Progenitor cell of endocrine pancreas (in vitro differentiated cells): ENCODE measurements around the gene SLC4A9. TPM values are rescaled to one million over a fixed set of nuclear protein-coding genes. Genes with fewer than 3 reads are reported as not detected.

Source experiments
- DNase-seq: peaks from one replicate; pipeline ENCODE4 v3.0.0; 2021; ENCODE audit warnings: low spot score; ENCODE audit not compliant: unreplicated experiment
- H3K27ac Mint-ChIP-seq: 2 replicates; pipeline ENCODE4 v1.8.0; 2021; ENCODE audit warnings: mild to moderate bottlenecking, moderate library complexity, mixed read lengths
- H3K27me3 Mint-ChIP-seq: 2 replicates; pipeline ENCODE4 v1.8.0; 2021; ENCODE audit warnings: mixed read lengths
- H3K36me3 Mint-ChIP-seq: 2 replicates; pipeline ENCODE4 v1.8.0; 2022; ENCODE audit warnings: mixed read lengths; ENCODE audit not compliant: insufficient read depth
- H3K4me1 Mint-ChIP-seq: 2 replicates; pipeline ENCODE4 v1.8.0; 2021; ENCODE audit warnings: low read depth, mixed read lengths
- H3K4me3 Mint-ChIP-seq: 2 replicates; pipeline ENCODE4 v1.8.0; 2021; ENCODE audit warnings: low read depth, mild to moderate bottlenecking, moderate library complexity, mixed read lengths
- H3K9me3 Mint-ChIP-seq: 2 replicates; pipeline ENCODE4 v1.8.0; 2021; ENCODE audit warnings: low read depth, mixed read lengths
- CTCF ChIP-seq: fragments of 200-600 bp; sonication (generic); IDR thresholded peaks from one replicate; pipeline ENCODE4 v1.5.0; 2021; ENCODE audit warnings: antibody characterized with exemption, mild to moderate bottlenecking; ENCODE audit not compliant: unreplicated experiment
- total RNA-seq: library from RNA; stranded (reverse); gene quantifications from 2 replicates; pipeline ENCODE4 v1.2.1, GENCODE V29; 2021

SLC4A9 gene
- total RNA-seq, 1 donor from 2014 or later: 0.31 TPM

GRCh38 chr5:140324041-140324600 is 35.9 kb upstream of the SLC4A9 start:
- Mint-ChIP-seq H3K27me3 (peaks cover 6% of the 10 kb centered on the region), H3K9me3 (no peaks in the 10 kb centered on the region), H3K4me1 (peaks cover 5% of the 10 kb centered on the region), H3K27ac (no peak overlapping the region), H3K36me3 (no peaks in the 10 kb centered on the region), H3K4me3 (no peak overlapping the region)
- DNase-seq: no peak
- TF ChIP-seq CTCF: no peak

GRCh38 chr5:140324617-140325241 is 35.3 kb upstream of the SLC4A9 start:
- TF ChIP-seq CTCF: no peak
- Mint-ChIP-seq H3K4me1 (peaks cover 5% of the 10 kb centered on the region), H3K27me3 (peaks cover 6% of the 10 kb centered on the region), H3K36me3 (no peaks in the 10 kb centered on the region), H3K4me3 (no peak overlapping the region), H3K27ac (no peak overlapping the region), H3K9me3 (no peaks in the 10 kb centered on the region)
- DNase-seq: no peak

GRCh38 chr5:140325486-140325885 is 34.5 kb upstream of the SLC4A9 start:
- no peak overlapping the region for H3K27ac Mint-ChIP-seq
- TF ChIP-seq CTCF: no peak
- H3K4me1 Mint-ChIP-seq: peaks cover 5% of the 10 kb centered on the region
- H3K9me3 Mint-ChIP-seq: no peaks in the 10 kb centered on the region
- H3K4me3 Mint-ChIP-seq: no peak overlapping the region
- no peak for DNase-seq
- peaks cover 6% of the 10 kb centered on the region for H3K27me3 Mint-ChIP-seq
- H3K36me3 Mint-ChIP-seq: no peaks in the 10 kb centered on the region

DNA sequence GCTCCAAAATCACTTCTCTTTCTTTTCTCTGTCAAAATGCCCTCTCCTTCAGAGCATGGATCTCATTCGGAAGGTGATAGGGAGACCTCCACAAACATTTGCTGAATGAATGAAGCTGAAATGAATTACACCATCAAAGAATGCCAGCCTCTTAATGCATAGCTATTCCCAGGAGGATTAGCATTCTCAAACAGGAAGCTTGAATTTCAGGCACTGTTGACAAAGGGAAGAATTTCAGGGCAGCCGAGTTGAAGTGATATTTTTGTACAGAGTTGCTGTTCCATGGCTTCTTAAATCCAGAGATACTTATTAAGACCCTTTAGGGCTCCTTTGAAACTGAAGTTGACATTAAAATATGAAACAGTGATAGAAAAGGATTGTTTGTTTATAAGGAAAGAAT is 32.4 kb upstream of the SLC4A9 start:
- Mint-ChIP-seq H3K27me3 (peaks cover 6% of the 10 kb centered on the region), H3K36me3 (no peaks in the 10 kb centered on the region), H3K27ac (no peak overlapping the region), H3K4me3 (no peak overlapping the region), H3K4me1 (peaks cover 5% of the 10 kb centered on the region), H3K9me3 (no peaks in the 10 kb centered on the region)
- TF ChIP-seq CTCF: no peak
- no peak for DNase-seq

- no peaks in the 10 kb centered on the region for H3K36me3 Mint-ChIP-seq
- peaks cover 5% of the 10 kb centered on the region for H3K4me1 Mint-ChIP-seq
- TF ChIP-seq CTCF: no peak
- peaks cover 6% of the 10 kb centered on the region for H3K27me3 Mint-ChIP-seq
- H3K4me3 Mint-ChIP-seq: no peak overlapping the region
- DNase-seq: no peak
- no peak overlapping the region for H3K27ac Mint-ChIP-seq
- H3K9me3 Mint-ChIP-seq: no peaks in the 10 kb centered on the region
Measured at GRCh38 chr5:140328036-140328764, 31.8 kb upstream of the SLC4A9 start.
